GM23338 (cell line): ENCODE measurements around the gene CCDC187. TPM values are rescaled to one million over a fixed set of nuclear protein-coding genes. Genes with fewer than 3 reads are reported as not detected.

ENCODE experiments used
- ATAC-seq: fragments of 200-7000 bp; cut with Tn5 transposase; 3 replicates; pipeline ENCODE4 v1.9.1; 2020
- DNase-seq: peaks from one replicate; pipeline ENCODE4 v3.0.0-alpha.2; 2015; ENCODE audit warnings: low spot score
- H2AFZ ChIP-seq: fragments of 200-600 bp; sonication (generic); 2 replicates; pipeline ENCODE4 v1.8.0; 2016; ENCODE audit warnings: antibody characterized with exemption, mild to moderate bottlenecking, moderate library complexity
- H3F3A ChIP-seq: fragments of 200-600 bp; sonication (generic); replicated peaks from 2 replicates; pipeline ENCODE4 v1.8.0; 2017; ENCODE audit warnings: antibody characterized with exemption, mixed run types, low read depth
- H3K27ac ChIP-seq: fragments of 200-600 bp; sonication (generic); 2 replicates; pipeline ENCODE4 v1.6.1; 2016; ENCODE audit warnings: low read depth
- H3K27me3 ChIP-seq: fragments of 200-600 bp; sonication (generic); 2 replicates; pipeline ENCODE4 v1.8.0; 2016; ENCODE audit warnings: mild to moderate bottlenecking, mixed run types, moderate library complexity; ENCODE audit not compliant: insufficient read depth
- H3K36me3 ChIP-seq: fragments of 200-600 bp; sonication (generic); 2 replicates; pipeline ENCODE4 v1.8.0; 2016; ENCODE audit warnings: mild to moderate bottlenecking; ENCODE audit not compliant: insufficient read depth
- H3K4me1 ChIP-seq: fragments of 200-600 bp; sonication (generic); 2 replicates; pipeline ENCODE4 v1.8.0; 2016; ENCODE audit warnings: mild to moderate bottlenecking, moderate library complexity; ENCODE audit not compliant: insufficient read depth
- H3K4me2 ChIP-seq: fragments of 200-600 bp; sonication (generic); 2 replicates; pipeline ENCODE4 v1.7.1; 2017; ENCODE audit warnings: mixed run types
- H3K4me3 ChIP-seq: fragments of 200-600 bp; sonication (generic); 2 replicates; pipeline ENCODE4 v1.6.1; 2016; ENCODE audit warnings: mixed run types
- H3K79me2 ChIP-seq: fragments of 200-600 bp; sonication (generic); replicated peaks from 2 replicates; pipeline ENCODE4 v1.8.0; 2017; ENCODE audit warnings: mild to moderate bottlenecking; ENCODE audit not compliant: insufficient read depth
- H3K9me2 ChIP-seq: fragments of 200-600 bp; sonication (generic); 2 replicates; pipeline ENCODE4 v1.8.0; 2017; ENCODE audit not compliant: insufficient read depth
- H4K20me1 ChIP-seq: fragments of 200-600 bp; sonication (generic); replicated peaks from 2 replicates; pipeline ENCODE4 v1.8.0; 2017; ENCODE audit warnings: mild to moderate bottlenecking; ENCODE audit not compliant: insufficient read depth
- H3K27ac Mint-ChIP-seq: 2 replicates; pipeline ENCODE4 v1.8.0; 2020; ENCODE audit warnings: inconsistent platforms, mild to moderate bottlenecking, moderate library complexity, mixed read lengths
- H3K27me3 Mint-ChIP-seq: 3 replicates; pipeline ENCODE4 v1.8.0; 2022; ENCODE audit warnings: low read depth, mild to moderate bottlenecking, moderate library complexity, mixed read lengths, inconsistent platforms; ENCODE audit not compliant: insufficient read depth, poor library complexity
- H3K36me3 Mint-ChIP-seq: 3 replicates; pipeline ENCODE4 v1.8.0; 2021; ENCODE audit warnings: low read depth, mild to moderate bottlenecking, inconsistent platforms, moderate library complexity, mixed read lengths
- H3K4me1 Mint-ChIP-seq: 3 replicates; pipeline ENCODE4 v1.8.0; 2020; ENCODE audit warnings: mild to moderate bottlenecking, inconsistent platforms, mixed read lengths
- H3K4me3 Mint-ChIP-seq: 3 replicates; pipeline ENCODE4 v1.8.0; 2021; ENCODE audit warnings: moderate library complexity, mild to moderate bottlenecking, inconsistent platforms, mixed read lengths
- H3K9me3 Mint-ChIP-seq: 3 replicates; pipeline ENCODE4 v1.8.0; 2020; ENCODE audit warnings: moderate library complexity, mild to moderate bottlenecking, inconsistent platforms, mixed read lengths
- CREB1 ChIP-seq: fragments of 250-450 bp; sonication (Bioruptor Pico); IDR thresholded peaks from 2 replicates; pipeline ENCODE4 v1.5.0; 2020; ENCODE audit warnings: low read depth, mild to moderate bottlenecking, moderate library complexity
- EZH2 ChIP-seq: fragments of 200-600 bp; sonication (generic); IDR thresholded peaks from one replicate; pipeline ENCODE4 v1.8.0; 2017; ENCODE audit warnings: antibody characterized with exemption, mild to moderate bottlenecking, low read depth; ENCODE audit not compliant: unreplicated experiment
- EZH2phosphoT487 ChIP-seq: fragments of 200-600 bp; sonication (generic); IDR thresholded peaks from one replicate; pipeline ENCODE4 v1.8.1; 2018; ENCODE audit warnings: antibody characterized with exemption; ENCODE audit not compliant: unreplicated experiment
- JUNB ChIP-seq: IDR thresholded peaks from one replicate; pipeline ENCODE4 v1.6.1; 2016; ENCODE audit warnings: antibody characterized with exemption; ENCODE audit not compliant: unreplicated experiment
- NANOG ChIP-seq: IDR thresholded peaks from 2 replicates; pipeline ENCODE4 v1.6.1; 2016; ENCODE audit warnings: antibody characterized with exemption, borderline replicate concordance
- POLR2AphosphoS5 ChIP-seq: IDR thresholded peaks from 2 replicates; pipeline ENCODE4 v1.6.1; 2016; ENCODE audit warnings: antibody characterized with exemption, low read depth
- STAT1 ChIP-seq: IDR thresholded peaks from one replicate; pipeline ENCODE4 v1.6.1; 2016; ENCODE audit warnings: antibody characterized with exemption; ENCODE audit not compliant: unreplicated experiment
- ZNF114 ChIP-seq: fragments of 250-450 bp; sonication (Bioruptor Pico); IDR thresholded peaks from 2 replicates; pipeline ENCODE4 v1.5.0; 2020; ENCODE audit warnings: mild to moderate bottlenecking, moderate library complexity
- ZNF331 ChIP-seq: fragments of 250-450 bp; sonication (Bioruptor Pico); IDR thresholded peaks from 2 replicates; pipeline ENCODE4 v1.5.0; 2020; ENCODE audit warnings: low read depth, mild to moderate bottlenecking, moderate library complexity
- polyA plus RNA-seq: library from polyadenylated mRNA; unstranded; fragments of >200 nt; fragmentation: Nextera tagmentation; extraction: Ambion mirVana; gene quantifications from 2 replicates; pipeline ENCODE4 v1.2.1, GENCODE V29; 2016
- total RNA-seq: library from RNA; depleted of rRNA; stranded (reverse); fragments of >200 nt; shearing (Covaris generic); gene quantifications from 2 replicates; pipeline ENCODE4 v1.2.3, GENCODE V29; 2014
- TF ChIP-seq, protein P1 (sequence below), 2 experiments: fragments of 200-600 bp in 1 of 2; sonication (generic) in 1 of 2; conservative IDR thresholded peaks; 2 replicates each; pipeline versions ENCODE4 v1.5.1 to v1.6.1; 2016 to 2017; ENCODE audit warnings: antibody characterized with exemption in 2 of 2, low read depth in 2 of 2, mild to moderate bottlenecking in 2 of 2, moderate library complexity in 1 of 2
- TF ChIP-seq, protein P2 (sequence below): fragments of 250-450 bp; sonication (Bioruptor Pico); IDR thresholded peaks from 2 replicates; pipeline ENCODE4 v1.5.0; 2020; ENCODE audit warnings: mild to moderate bottlenecking, moderate library complexity

CCDC187 gene
- total and polyA plus RNA-seq, 2 experiments from 2014 or later, result 0.14 TPM; not detected in 1

DNA sequence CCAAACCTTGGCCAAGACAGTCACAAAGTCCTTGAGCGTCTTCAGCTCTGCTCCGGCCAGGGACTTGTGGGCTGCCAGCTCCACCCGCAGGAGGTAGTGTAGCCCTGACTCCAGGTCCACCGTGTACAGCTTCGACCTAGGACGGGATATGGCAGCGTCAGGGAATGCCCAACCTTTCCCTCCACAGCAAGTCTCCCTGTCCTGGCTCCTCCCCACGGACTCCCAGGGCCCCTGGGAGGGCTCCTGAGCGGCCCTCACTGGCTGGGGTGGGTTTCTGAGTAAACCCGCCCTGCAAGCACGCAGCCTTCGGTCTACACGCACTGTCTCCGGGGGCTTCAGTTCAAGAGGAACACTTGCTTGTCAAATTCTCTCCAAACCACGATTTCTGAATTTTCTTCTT, 85.2 kb downstream of the CCDC187 start:
- Histone ChIP-seq H2AFZ (no peak overlapping the region), H3F3A (no peaks in the 10 kb centered on the region), H3K9me2 (no peaks in the 10 kb centered on the region), H3K36me3 (no peaks in the 10 kb centered on the region; the same call in 1 of the 2 replicates), H3K79me2 (peaks cover 25% of the 10 kb centered on the region), H3K4me2 (no peak overlapping the region), H3K27ac (no peak overlapping the region), H3K4me1 (no peaks in the 10 kb centered on the region), H4K20me1 (no peaks in the 10 kb centered on the region; the same call in 1 of the 2 replicates), H3K4me3 (no peak overlapping the region), H3K27me3 (no peaks in the 10 kb centered on the region)
- TF ChIP-seq, protein P1, sequence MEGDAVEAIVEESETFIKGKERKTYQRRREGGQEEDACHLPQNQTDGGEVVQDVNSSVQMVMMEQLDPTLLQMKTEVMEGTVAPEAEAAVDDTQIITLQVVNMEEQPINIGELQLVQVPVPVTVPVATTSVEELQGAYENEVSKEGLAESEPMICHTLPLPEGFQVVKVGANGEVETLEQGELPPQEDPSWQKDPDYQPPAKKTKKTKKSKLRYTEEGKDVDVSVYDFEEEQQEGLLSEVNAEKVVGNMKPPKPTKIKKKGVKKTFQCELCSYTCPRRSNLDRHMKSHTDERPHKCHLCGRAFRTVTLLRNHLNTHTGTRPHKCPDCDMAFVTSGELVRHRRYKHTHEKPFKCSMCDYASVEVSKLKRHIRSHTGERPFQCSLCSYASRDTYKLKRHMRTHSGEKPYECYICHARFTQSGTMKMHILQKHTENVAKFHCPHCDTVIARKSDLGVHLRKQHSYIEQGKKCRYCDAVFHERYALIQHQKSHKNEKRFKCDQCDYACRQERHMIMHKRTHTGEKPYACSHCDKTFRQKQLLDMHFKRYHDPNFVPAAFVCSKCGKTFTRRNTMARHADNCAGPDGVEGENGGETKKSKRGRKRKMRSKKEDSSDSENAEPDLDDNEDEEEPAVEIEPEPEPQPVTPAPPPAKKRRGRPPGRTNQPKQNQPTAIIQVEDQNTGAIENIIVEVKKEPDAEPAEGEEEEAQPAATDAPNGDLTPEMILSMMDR (conservative IDR thresholded peaks at IDR 0.05; ENCODE audit: low read depth in 2 of 2), result peak in 1 of 2 experiments; percentile 46; a peak in 2 of 4 replicates
- TF ChIP-seq EZH2phosphoT487, result no peak
- no peaks in the 10 kb centered on the region for H3K4me1 Mint-ChIP-seq
- peaks cover 49% of the 10 kb centered on the region for H3K36me3 Mint-ChIP-seq
- H3K9me3 Mint-ChIP-seq, result no peaks in the 10 kb centered on the region
- no peak overlapping the region for H3K4me3 Mint-ChIP-seq
- H3K27me3 Mint-ChIP-seq, result peaks cover 4% of the 10 kb centered on the region
- no peak overlapping the region for H3K27ac Mint-ChIP-seq
- DNase-seq (no peak), ATAC-seq (peak; percentile 34; the same call in 2 of the 3 replicates)

DNA sequence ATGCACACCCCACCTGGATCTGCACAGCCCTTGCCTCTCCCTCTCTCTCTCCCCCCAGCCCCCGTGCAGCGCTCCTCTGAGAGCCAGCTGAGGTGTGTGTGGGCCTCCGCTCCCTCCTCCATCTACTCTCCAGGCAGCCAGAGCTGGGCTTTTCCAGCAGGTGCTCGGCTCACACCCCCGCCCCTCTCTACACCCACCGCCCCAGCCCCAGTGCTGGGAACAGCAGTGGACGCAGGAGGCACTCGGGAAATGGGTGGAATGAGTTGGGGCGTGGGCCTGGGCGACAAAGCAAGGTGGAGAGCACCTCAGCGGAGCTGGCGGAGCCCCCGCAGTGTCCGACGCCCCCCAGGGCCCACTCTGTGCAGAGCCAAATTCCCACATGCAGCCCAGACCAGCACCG, 85.6 kb downstream of the CCDC187 start:
- Histone ChIP-seq H3K27me3 (no peaks in the 10 kb centered on the region), H3K36me3 (no peaks in the 10 kb centered on the region; the same call in 1 of the 2 replicates), H2AFZ (no peak overlapping the region), H3K9me2 (no peaks in the 10 kb centered on the region), H3K4me2 (no peak overlapping the region), H3K4me1 (no peaks in the 10 kb centered on the region), H3K4me3 (no peak overlapping the region), H4K20me1 (no peaks in the 10 kb centered on the region; the same call in 1 of the 2 replicates), H3K79me2 (peaks cover 21% of the 10 kb centered on the region), H3F3A (no peaks in the 10 kb centered on the region), H3K27ac (no peak overlapping the region)
- no peak overlapping the region for H3K4me3 Mint-ChIP-seq
- DNase-seq (no peak), ATAC-seq (no peak)
- H3K9me3 Mint-ChIP-seq, result no peaks in the 10 kb centered on the region
- no peaks in the 10 kb centered on the region for H3K4me1 Mint-ChIP-seq
- no peak overlapping the region for H3K27ac Mint-ChIP-seq
- H3K27me3 Mint-ChIP-seq, result peaks cover 5% of the 10 kb centered on the region
- H3K36me3 Mint-ChIP-seq, result peaks cover 49% of the 10 kb centered on the region
- TF ChIP-seq, protein P1 (conservative IDR thresholded peaks at IDR 0.05; ENCODE audit: low read depth in 2 of 2), result no peak
- TF ChIP-seq ZNF114 (CRISPR knock-in tag) (no peak), NANOG (no peak), JUNB (no peak), STAT1 (no peak), ZNF331 (CRISPR knock-in tag) (no peak), EZH2phosphoT487 (no peak), CREB1 (CRISPR knock-in tag) (no peak), POLR2AphosphoS5 (no peak), EZH2 (no peak)
- TF ChIP-seq, protein P2, sequence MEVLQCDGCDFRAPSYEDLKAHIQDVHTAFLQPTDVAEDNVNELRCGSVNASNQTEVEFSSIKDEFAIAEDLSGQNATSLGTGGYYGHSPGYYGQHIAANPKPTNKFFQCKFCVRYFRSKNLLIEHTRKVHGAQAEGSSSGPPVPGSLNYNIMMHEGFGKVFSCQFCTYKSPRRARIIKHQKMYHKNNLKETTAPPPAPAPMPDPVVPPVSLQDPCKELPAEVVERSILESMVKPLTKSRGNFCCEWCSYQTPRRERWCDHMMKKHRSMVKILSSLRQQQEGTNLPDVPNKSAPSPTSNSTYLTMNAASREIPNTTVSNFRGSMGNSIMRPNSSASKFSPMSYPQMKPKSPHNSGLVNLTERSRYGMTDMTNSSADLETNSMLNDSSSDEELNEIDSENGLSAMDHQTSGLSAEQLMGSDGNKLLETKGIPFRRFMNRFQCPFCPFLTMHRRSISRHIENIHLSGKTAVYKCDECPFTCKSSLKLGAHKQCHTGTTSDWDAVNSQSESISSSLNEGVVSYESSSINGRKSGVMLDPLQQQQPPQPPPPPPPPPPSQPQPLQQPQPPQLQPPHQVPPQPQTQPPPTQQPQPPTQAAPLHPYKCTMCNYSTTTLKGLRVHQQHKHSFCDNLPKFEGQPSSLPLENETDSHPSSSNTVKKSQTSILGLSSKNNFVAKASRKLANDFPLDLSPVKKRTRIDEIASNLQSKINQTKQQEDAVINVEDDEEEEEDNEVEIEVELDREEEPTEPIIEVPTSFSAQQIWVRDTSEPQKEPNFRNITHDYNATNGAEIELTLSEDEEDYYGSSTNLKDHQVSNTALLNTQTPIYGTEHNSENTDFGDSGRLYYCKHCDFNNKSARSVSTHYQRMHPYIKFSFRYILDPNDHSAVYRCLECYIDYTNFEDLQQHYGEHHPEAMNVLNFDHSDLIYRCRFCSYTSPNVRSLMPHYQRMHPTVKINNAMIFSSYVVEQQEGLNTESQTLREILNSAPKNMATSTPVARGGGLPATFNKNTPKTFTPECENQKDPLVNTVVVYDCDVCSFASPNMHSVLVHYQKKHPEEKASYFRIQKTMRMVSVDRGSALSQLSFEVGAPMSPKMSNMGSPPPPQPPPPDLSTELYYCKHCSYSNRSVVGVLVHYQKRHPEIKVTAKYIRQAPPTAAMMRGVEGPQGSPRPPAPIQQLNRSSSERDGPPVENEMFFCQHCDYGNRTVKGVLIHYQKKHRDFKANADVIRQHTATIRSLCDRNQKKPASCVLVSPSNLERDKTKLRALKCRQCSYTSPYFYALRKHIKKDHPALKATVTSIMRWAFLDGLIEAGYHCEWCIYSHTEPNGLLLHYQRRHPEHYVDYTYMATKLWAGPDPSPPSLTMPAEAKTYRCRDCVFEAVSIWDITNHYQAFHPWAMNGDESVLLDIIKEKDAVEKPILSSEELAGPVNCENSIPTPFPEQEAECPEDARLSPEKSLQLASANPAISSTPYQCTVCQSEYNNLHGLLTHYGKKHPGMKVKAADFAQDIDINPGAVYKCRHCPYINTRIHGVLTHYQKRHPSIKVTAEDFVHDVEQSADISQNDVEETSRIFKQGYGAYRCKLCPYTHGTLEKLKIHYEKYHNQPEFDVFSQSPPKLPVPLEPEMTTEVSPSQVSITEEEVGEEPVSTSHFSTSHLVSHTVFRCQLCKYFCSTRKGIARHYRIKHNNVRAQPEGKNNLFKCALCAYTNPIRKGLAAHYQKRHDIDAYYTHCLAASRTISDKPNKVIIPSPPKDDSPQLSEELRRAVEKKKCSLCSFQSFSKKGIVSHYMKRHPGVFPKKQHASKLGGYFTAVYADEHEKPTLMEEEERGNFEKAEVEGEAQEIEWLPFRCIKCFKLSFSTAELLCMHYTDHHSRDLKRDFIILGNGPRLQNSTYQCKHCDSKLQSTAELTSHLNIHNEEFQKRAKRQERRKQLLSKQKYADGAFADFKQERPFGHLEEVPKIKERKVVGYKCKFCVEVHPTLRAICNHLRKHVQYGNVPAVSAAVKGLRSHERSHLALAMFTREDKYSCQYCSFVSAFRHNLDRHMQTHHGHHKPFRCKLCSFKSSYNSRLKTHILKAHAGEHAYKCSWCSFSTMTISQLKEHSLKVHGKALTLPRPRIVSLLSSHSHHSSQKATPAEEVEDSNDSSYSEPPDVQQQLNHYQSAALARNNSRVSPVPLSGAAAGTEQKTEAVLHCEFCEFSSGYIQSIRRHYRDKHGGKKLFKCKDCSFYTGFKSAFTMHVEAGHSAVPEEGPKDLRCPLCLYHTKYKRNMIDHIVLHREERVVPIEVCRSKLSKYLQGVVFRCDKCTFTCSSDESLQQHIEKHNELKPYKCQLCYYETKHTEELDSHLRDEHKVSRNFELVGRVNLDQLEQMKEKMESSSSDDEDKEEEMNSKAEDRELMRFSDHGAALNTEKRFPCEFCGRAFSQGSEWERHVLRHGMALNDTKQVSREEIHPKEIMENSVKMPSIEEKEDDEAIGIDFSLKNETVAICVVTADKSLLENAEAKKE (CRISPR knock-in tag), result no peak
